ENCODE data around the gene ZFAND4.
"Not testable (repeated sequence)": the region's sequence is repeated elsewhere in the genome, so short reads cannot be mapped to it uniquely, and the experiment has no call there.

The ZFAND4 gene

DNA sequence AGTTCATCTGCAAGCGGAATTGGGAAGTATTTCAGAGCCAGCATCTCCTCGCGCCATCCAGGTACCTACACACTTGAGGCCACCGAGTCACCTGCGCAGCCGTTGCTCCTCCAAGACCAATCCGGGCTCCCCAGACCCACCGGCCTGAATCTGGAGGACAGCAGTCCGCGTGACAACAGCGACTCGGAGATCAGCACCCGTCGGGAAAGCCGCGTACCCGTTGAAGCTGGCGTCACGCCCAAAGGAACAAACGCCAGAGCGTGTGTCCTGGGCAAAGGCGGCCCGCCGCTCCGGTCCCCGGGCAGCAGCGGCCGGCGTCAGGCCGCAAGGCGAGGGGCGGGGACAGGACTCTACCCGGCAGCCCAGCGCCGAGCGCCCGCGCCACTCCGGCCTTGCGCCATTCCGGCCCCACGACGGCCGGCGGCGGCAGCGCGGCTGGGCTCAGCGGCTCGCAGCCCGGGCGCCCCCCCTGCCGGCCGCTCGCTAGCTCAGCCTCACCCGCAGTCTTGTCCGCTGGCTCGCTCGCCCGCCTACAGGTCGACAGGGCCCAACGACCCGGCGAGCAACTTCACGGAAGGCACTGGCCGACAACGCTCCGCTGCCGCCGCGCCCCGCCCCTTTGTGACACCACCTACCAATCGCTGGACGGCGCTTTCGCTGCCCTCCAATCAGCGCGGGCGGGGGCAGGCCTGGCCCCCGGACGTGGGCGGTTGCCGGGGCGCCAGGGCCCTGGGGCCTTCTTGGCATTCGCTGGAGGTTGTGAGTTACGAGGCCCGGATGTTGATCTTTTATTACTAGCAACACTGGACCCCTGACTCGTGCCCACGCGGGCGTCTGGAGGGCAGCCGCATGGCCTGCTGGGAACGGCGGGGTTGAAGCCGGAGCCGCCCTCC is at the start of gene ZFAND4:
Gene ZFAND4 (minus strand): TSS at position 592 of the 893 bp plus-strand sequence. CDS start 9,047 bp downstream, outside the sequence.
- H3K9me3 Mint-ChIP-seq = no peaks in the 10 kb centered on the region
- peak within 1 kb of the TSS; percentile 90 for H3K4me3 Mint-ChIP-seq
- H3K36me3 Mint-ChIP-seq = no peaks in the 10 kb centered on the region
- peak within 1 kb of the TSS; percentile 87 for H3K27ac Mint-ChIP-seq
- no peaks in the 10 kb centered on the region for H3K27me3 Mint-ChIP-seq
- peaks cover 50% of the 10 kb centered on the region for H3K4me1 Mint-ChIP-seq

DNA sequence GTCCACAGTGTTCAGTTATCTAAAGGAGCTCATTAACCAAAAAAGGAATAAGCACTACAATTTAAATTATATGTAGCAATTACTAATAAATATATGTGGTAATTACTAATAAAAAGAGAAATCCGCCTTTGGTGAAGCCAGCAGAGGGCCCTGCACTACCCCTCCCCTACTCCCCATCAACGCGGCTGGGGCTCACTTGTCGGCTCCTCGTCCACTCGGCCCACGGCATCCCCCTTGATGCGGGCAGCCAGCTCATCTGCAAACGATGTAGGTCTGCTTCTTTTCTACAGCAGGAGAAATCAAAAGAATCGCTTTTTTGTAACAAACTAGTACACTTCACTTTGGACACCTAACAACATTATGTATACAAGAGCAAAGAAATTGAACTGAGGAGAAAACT is 48.9 kb upstream of the ZFAND4 start:
- H3K27ac Mint-ChIP-seq, H3K9me3 Mint-ChIP-seq, H3K4me3 Mint-ChIP-seq, H3K36me3 Mint-ChIP-seq, H3K27me3 Mint-ChIP-seq: not testable (repeated sequence)
- peaks cover 10% of the 10 kb centered on the region for H3K4me1 Mint-ChIP-seq

DNA sequence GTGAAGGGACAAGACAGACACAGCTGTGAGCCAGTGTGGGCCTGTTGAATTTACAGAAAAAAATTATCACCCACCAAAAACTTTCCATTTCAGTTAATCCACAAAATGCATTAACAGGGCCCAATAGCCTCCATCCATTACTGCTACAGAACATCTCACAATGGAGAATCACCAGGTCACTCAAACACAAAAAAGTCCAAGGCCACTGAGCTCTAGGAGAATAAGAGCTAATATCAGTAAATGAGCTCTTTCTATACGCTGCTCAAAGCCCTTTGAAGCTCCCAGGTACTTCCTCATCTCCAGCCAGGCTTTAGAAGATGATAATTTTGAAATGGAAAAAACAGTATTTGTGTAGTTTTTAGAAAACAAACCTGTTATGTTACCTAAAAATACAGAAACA is 45.1 kb upstream of the ZFAND4 start:
- H3K27me3 Mint-ChIP-seq, H3K9me3 Mint-ChIP-seq, H3K36me3 Mint-ChIP-seq, H3K27ac Mint-ChIP-seq, H3K4me1 Mint-ChIP-seq, H3K4me3 Mint-ChIP-seq: not testable (repeated sequence)

DNA sequence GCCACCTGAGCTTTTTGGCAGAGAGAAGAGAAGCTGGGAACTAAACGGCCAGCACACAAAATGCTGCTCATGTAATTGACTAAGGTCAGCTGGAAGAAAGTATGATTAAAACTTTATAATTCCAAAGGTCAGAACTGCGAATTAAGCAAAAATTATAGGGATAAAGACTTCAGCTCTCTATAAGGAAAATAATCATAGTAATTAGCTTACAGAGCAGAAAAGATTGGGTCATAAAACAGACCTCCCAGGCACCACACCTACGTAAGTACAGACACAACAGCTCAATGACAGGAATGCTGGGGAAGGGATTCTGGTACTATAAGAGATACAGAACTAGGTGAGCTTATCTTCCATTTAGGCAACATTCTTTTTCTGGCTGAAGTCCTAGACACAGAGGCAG is 44.5 kb upstream of the ZFAND4 start:
- H3K4me1 Mint-ChIP-seq, H3K4me3 Mint-ChIP-seq, H3K27me3 Mint-ChIP-seq, H3K27ac Mint-ChIP-seq, H3K9me3 Mint-ChIP-seq, H3K36me3 Mint-ChIP-seq: not testable (repeated sequence)

DNA sequence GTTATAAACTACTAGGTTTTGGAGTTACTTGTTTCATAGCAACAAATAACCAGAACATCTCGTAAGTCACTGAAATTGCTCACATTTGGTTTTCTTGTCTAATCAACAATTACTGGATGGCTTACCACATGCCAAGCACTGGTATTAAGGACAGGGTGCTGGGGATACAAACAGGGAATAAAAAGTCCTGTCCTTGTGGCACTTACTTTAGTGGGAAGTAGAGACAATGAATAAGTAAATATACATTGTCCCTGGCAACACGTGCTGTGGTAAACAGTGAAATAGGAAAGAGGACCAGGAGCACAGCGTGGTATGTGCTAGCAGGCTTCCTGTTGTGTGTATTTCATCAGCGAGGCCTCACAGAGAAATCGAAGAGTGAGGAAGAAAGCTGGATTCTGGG is 38.7 kb upstream of the ZFAND4 start:
- not testable (repeated sequence) for H3K4me3 Mint-ChIP-seq, H3K36me3 Mint-ChIP-seq, H3K27me3 Mint-ChIP-seq, H3K27ac Mint-ChIP-seq, H3K9me3 Mint-ChIP-seq, H3K4me1 Mint-ChIP-seq

DNA sequence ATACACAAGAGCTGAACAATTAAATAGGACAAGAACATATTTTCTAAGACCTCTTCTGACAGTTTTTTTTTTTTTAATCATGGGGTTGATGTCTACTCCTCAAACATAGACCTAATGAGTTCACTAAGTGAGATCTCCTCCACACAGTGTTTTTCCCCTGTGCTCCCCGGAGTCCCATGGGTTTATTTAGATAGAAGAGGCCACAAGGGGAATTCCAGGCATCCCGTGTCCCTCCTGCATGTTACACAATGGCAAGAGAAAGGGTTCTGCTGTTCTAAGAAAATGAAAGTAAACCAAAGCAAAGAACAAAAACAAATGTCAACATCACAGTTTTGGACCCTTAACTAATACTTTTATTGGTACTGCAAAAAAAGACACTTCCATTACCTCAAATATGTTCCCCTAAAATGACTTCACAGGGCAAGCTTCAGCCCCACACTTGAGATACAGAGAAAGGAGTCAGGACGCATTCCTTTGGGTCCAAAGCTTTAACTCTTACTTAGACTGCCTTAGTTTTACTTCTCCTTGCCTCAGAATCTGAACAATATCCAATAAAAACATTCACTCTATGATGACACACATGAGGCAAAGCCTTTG is 37.7 kb upstream of the ZFAND4 start:
- H3K4me1 Mint-ChIP-seq, H3K9me3 Mint-ChIP-seq, H3K36me3 Mint-ChIP-seq, H3K4me3 Mint-ChIP-seq, H3K27me3 Mint-ChIP-seq, H3K27ac Mint-ChIP-seq: not testable (repeated sequence)

DNA sequence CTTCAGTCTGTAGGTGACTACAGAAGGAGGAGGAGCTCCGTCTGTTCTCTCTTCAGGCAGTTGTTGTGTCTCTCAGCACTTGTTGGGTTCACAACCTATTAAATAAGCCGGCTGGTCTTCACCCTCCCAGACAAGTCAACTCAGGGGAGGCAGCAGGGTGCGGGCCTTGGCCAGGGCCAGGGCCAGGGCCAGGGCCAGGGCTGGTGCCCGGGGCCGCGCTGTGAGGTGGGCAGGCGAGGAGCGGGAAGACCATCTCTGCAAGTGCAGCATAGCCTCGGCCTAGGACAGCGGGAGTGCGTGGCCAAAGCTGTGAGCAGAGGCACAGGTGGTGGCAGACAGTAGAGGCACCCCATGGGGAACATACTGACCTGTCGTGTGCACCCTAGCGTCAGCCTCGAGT is 5.9 kb upstream of the ZFAND4 start:
- not testable (repeated sequence) for H3K9me3 Mint-ChIP-seq, H3K36me3 Mint-ChIP-seq, H3K4me3 Mint-ChIP-seq, H3K27ac Mint-ChIP-seq, H3K4me1 Mint-ChIP-seq, H3K27me3 Mint-ChIP-seq

DNA sequence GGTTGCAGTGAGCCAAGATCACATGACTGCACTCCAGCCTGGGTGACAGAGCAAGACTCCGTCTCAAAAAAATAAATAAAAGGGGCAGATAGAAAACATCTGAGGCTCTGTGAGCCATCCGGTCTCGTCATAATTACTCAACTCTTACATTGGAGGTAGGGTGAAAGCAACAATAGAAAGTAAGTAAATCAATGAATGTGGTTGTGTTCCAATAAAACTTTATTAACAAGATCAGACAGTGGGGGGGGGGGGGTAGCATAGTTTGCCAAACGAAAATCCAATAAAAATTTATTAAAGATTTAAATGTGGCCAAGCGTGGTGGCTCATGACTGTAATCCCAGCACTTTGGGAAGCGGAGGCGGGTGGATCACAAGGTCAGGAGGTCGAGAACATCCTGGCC is 2.8 kb upstream of the ZFAND4 start:
- peaks cover 23% of the 10 kb centered on the region for H3K4me1 Mint-ChIP-seq
- no peaks in the 10 kb centered on the region for H3K9me3 Mint-ChIP-seq
- H3K4me3 Mint-ChIP-seq = no peak overlapping the region
- H3K27me3 Mint-ChIP-seq = no peaks in the 10 kb centered on the region
- H3K36me3 Mint-ChIP-seq = no peaks in the 10 kb centered on the region
- H3K27ac Mint-ChIP-seq = peak overlapping the region; percentile 67

DNA sequence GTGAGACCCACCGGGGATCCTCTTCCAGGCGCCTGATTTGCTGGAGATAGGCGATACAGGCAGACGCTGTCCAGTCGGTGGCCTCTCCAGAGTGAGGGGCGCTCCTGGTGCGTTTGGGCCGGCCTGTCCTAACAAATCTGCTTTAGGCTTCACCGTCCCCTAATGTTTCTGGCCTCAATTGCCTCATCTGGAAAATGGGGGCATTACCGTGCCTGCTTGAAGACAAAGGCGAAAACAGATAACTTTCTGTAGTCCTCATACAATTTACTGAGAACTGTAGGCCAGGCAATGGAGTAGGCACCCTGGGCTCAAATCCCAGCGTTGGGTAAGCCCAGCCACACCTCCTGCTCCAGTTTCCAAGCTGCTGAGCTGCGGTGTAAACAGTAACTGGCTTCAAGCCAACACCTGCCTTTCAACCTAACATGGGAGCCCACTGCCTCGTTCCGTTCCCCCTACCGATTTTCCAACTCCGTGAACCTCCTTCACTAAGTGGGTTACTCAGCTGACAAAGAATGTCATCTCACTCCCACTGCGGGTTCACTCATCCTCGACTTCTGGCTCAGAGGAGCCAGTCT is 589 bp upstream of the ZFAND4 start:
- Mint-ChIP-seq H3K27ac (peak overlapping the region; percentile 79), H3K36me3 (no peaks in the 10 kb centered on the region)

DNA sequence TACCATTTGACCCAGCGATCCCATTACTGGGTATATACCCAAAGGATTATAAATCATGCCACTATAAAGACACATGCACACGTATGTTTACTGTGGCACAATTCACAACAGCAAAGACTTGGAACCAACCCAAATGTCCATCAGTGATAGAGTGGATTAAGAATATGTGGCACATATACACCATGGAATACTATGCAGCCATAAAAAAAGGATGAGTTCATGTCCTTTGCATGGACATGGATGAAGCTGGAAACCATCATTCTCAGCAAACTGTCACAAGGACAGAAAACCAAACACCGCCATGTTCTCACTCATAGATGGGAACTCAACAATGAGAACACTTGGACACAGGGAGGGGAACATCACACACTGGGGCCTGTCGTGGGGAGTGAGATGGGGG is 1.3 kb downstream of the ZFAND4 start:
- Mint-ChIP-seq H3K4me3 (peak overlapping the region; percentile 90), H3K4me1 (peaks cover 57% of the 10 kb centered on the region)
- not testable (repeated sequence) for H3K36me3 Mint-ChIP-seq, H3K27me3 Mint-ChIP-seq, H3K27ac Mint-ChIP-seq, H3K9me3 Mint-ChIP-seq

More for the DNA sequence above, 589 bp upstream of the ZFAND4 start:
- Mint-ChIP-seq H3K4me3 (peak overlapping the region; percentile 84), H3K9me3 (no peaks in the 10 kb centered on the region), H3K4me1 (peaks cover 43% of the 10 kb centered on the region), H3K27me3 (no peaks in the 10 kb centered on the region)

DNA sequence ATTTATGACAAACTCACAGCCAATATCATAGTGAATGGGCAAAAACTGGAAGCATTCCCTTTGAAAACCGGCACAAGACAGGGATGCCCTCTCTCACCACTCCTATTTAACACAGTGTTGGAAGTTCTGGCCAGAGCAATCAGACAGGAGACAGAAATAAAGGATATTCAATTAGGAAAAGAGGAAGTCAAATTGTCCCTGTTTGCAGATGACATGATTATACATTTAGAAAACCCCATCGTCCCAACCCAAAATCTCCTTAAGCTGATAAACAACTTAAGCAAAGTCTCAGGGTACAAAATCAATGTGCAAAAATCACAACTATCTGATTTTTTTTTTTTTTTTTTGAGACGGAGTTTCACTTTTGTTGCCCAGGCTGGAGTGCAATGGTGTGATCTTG is 2.7 kb downstream of the ZFAND4 start:
- not testable (repeated sequence) for H3K9me3 Mint-ChIP-seq, H3K36me3 Mint-ChIP-seq, H3K27me3 Mint-ChIP-seq
- Mint-ChIP-seq H3K4me1 (peaks cover 63% of the 10 kb centered on the region), H3K27ac (peak overlapping the region; percentile 43), H3K4me3 (peak overlapping the region; percentile 68)

DNA sequence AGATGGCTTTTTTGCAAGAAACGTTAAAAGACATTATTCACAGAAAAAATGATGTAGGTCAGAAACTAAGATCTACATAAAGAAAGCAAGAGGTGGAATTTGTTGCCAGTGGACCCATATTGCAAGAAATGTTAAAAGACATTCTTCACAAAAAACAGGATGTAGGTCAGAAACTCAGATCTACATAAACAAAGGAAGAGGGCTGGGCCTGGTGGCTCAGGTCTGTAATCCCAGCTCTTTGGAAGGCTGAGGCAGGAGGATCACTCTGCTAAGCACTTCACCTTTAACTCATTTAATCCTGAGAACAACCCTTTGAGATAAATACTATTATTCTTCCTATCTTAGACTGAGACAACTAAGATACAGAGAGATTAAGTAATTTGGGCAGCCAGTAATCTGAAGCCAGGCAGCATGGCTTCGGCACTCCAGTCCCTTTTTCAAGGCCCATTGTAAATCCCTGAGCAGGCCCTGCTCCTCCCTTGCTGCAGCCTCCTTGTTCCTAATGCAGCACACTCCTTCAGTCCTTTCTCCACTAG is 11.6 kb downstream of the ZFAND4 start:
- H3K27me3 Mint-ChIP-seq = no peaks in the 10 kb centered on the region
- peak overlapping the region; percentile 38 for H3K27ac Mint-ChIP-seq
- peaks cover 50% of the 10 kb centered on the region for H3K36me3 Mint-ChIP-seq
- H3K4me1 Mint-ChIP-seq = peaks cover 62% of the 10 kb centered on the region
- peaks cover 11% of the 10 kb centered on the region for H3K9me3 Mint-ChIP-seq
- H3K4me3 Mint-ChIP-seq = no peak overlapping the region

DNA sequence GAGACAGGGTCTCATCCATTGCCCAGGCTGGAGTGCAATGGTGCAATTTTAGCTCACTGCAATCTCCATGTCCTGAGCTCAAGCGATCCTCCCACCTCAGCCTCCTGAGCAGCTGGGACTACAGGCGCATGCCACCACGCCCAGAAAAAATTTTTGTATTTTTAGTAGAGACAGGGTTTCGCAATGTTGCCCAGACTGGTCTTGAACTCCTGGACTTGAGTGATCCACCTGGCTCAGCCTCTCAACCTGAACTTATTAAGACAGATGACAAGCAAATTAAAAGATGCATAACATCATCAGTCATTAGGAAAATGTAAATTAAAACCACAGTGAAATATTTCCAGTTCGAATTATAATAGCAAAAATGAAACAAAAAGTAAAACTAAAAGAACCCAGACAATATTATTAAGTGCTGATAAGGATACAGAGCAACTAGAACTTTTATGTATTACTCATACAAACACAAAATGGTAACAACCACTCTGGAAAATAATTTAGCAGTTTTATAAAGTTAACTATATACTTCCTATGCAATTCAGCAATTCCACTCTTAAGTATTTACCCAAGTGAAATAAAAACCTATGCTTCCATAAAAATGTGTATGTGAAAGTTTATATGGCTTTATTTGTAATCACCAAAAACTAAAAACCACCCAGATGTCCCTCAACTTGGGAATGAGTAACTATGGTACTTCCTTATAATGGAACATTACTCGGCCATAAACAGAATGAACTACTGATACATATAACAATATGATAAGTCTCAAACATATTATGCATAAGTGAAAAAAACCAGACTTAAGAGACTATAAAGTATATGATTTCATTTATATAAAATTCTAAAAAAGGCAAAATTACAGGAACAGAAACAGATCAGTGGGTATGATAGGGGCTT is 15.3 kb downstream of the ZFAND4 start:
- peaks cover 48% of the 10 kb centered on the region for H3K36me3 Mint-ChIP-seq
- H3K4me1 Mint-ChIP-seq = peaks cover 77% of the 10 kb centered on the region
- peaks cover 11% of the 10 kb centered on the region for H3K9me3 Mint-ChIP-seq
- H3K4me3 Mint-ChIP-seq = no peak overlapping the region
- peak overlapping the region; percentile 48 for H3K27ac Mint-ChIP-seq
- no peaks in the 10 kb centered on the region for H3K27me3 Mint-ChIP-seq

DNA sequence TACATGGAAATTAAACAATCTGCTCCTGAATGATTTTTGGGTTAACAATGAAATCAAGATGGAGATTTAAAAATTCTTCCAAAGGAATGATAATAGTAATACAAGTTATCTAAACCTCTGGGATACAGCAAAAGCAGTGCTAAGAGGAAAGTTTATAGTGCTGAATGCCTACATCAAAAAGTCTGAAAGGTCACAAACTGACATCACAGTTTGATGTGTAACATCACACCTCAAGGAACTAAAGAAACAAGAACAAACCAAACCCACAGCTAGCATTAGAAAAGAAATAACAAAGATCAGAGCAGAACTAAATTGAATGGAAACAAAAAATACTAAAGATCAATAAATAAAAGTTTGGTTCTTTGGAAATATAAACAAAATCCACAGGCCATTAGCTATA is 17.4 kb downstream of the ZFAND4 start:
- peak overlapping the region; percentile 20 for H3K27ac Mint-ChIP-seq
- H3K27me3 Mint-ChIP-seq = no peaks in the 10 kb centered on the region
- peaks cover 6% of the 10 kb centered on the region for H3K9me3 Mint-ChIP-seq
- H3K4me3 Mint-ChIP-seq = peak overlapping the region; percentile 24
- peaks cover 36% of the 10 kb centered on the region for H3K36me3 Mint-ChIP-seq
- peaks cover 62% of the 10 kb centered on the region for H3K4me1 Mint-ChIP-seq

DNA sequence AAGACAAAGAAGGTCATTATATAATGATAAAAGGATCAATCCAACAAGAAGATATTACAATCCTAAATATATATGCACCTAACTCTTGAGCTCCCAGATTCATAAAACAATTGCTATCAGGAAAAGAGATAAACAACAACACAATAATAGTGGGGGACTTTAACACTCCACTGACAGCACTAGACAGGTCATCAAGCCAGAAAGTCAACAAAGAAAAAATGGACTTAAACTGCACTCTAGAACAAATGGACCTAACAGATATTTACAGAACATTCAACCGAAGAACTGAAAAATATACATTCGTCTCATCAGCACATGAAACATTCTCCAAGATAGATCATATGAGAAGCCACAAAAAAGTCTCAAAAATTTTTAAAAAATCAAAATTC is 17.8 kb downstream of the ZFAND4 start:
- Mint-ChIP-seq H3K4me1 (peaks cover 62% of the 10 kb centered on the region), H3K27ac (peak overlapping the region; percentile 20), H3K36me3 (peaks cover 35% of the 10 kb centered on the region)
- not testable (repeated sequence) for H3K9me3 Mint-ChIP-seq, H3K27me3 Mint-ChIP-seq, H3K4me3 Mint-ChIP-seq

Measured in activated naive CD4-positive, alpha-beta T cell treated with anti-CD3 and anti-CD28 coated beads, Interleukin-2, amount 50 U/mL, for 24 hours (primary cell).